Esophagus muscularis mucosa (tissue), 4 donors: Measurements from ENCODE around the gene MEIS2. TPM values are rescaled to one million over a fixed set of nuclear protein-coding genes. Genes with fewer than 3 reads are reported as not detected.

Experiments used
- DNase-seq: peaks from one replicate; pipeline ENCODE4 v3.0.0-alpha.2; 2017; ENCODE audit errors: extremely low spot score
- H3K27ac ChIP-seq, 4 donors: fragments of 200-600 bp; sonication (generic); replicated peaks in 1 of 4; 1 replicate in 3 of 4; 2 replicates in 1 of 4; pipeline ENCODE4 v1.5.1; 2016 to 2019; ENCODE audit warnings: mild to moderate bottlenecking in 1 of 4
- H3K27me3 ChIP-seq, 4 donors: fragments of 200-600 bp; sonication (generic); one replicate each; pipeline versions ENCODE4 v1.5.1 to v1.6.0; 2016 to 2019
- H3K36me3 ChIP-seq, 4 donors: fragments of 200-600 bp; sonication (generic); one replicate each; pipeline ENCODE4 v1.5.1; 2016 to 2019
- H3K4me1 ChIP-seq, 4 donors: fragments of 200-600 bp; sonication (generic); one replicate each; pipeline ENCODE4 v1.5.1; 2016 to 2019
- H3K4me3 ChIP-seq, 4 donors: fragments of 200-600 bp; sonication (generic); 1 replicate in 2 of 4; 2 replicates in 2 of 4; pipeline ENCODE4 v1.5.1; 2016 to 2019; ENCODE audit warnings: mild to moderate bottlenecking in 4 of 4, moderate library complexity in 1 of 4
- H3K9me3 ChIP-seq, 4 donors: fragments of 200-600 bp; sonication (generic); 1 replicate in 3 of 4; 2 replicates in 1 of 4; pipeline ENCODE4 v1.5.1; 2016 to 2019
- EP300 ChIP-seq: sonication (generic); formaldehyde crosslinking; IDR thresholded peaks from one replicate; pipeline ENCODE4 v1.6.1; 2017; ENCODE audit warnings: antibody characterized with exemption
- POLR2A ChIP-seq: fragments of 450-650 bp; IDR thresholded peaks from one replicate; pipeline ENCODE4 v1.6.1; 2017; ENCODE audit warnings: antibody characterized with exemption, moderate library complexity, mild to moderate bottlenecking, low read depth
- POLR2AphosphoS5 ChIP-seq, 2 donors: sonication (generic); formaldehyde crosslinking; IDR thresholded peaks; one replicate each; pipeline ENCODE4 v1.6.1; 2017; ENCODE audit warnings: antibody characterized with exemption in 2 of 2
- WGBS: methylation state at CpG from one replicate; pipeline ENCODE4 v1.1.5; 2018; 5-methylcytosine and 5-hydroxymethylcytosine counted together
- intact Hi-C: fragments of 100-400 bp; cut with DNase I; formaldehyde crosslinking; loops from one replicate; pipeline ENCODE4 v1.15.1; 2023
- total RNA-seq, 4 donors: library from RNA; depleted of rRNA; stranded (reverse); fragments of >200 nt; gene quantifications; one replicate each; pipeline versions ENCODE4 v1.1.0 to v1.2.1, GENCODE V29; 2016
- TF ChIP-seq, protein P1 (sequence below), 3 experiments: fragments of 200-600 bp in 2 of 3; fragments of 450-650 bp in 1 of 3; sonication (generic) in 2 of 3; IDR thresholded peaks; one replicate each; pipeline ENCODE4 v1.5.1; 2017 to 2019; ENCODE audit warnings: antibody characterized with exemption in 3 of 3, mild to moderate bottlenecking in 2 of 3, moderate library complexity in 1 of 3

The MEIS2 gene
- total RNA-seq, 4 donors from 2014 or later: 53.8 to 106 (median 63.3) TPM

DNA sequence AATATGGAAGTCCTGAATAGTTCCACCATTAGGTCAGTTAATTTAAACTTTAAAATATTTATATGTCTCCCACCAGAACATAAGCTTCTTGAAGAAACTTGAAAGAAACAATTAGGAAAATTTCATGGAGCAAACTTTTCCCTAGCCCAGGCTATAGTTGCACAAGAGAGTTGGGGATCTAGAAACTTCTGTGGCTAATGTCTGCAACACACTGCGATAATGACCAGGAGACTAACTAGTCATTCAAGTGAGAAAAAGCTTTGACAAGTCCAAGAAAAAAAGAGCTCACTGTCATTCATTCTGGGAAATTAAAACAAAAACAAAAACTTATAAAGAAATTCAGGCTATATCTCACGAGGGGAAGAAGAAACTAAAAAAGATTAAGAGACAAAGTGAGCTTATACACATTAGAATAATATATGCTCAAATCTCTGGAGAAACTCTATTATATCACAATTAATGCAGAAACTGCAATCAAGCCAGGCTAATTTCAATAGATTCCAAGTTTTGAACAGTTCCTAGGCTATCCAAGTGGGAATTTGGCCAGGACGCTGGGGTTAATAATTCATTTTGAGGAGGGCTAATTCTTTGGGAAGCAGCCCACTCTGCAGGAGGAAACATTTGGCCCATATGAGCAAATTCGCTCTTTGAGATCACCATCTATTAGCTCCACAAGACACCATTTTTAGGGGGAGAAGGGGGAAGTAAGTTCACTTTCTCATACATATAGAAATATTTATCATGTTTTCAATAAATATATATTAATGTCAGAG, 134.6 kb downstream of the MEIS2 start:
- intact Hi-C loops: no loop called here
- Histone ChIP-seq H3K4me3 (no peak overlapping the region), H3K27ac (no peak overlapping the region), H3K36me3 (peaks cover 0 to 3% (median 0%) of the 10 kb centered on the region in 4 donors), H3K4me1 (peaks cover 7 to 46% (median 37%) of the 10 kb centered on the region in 4 donors), H3K9me3 (no peaks in the 10 kb centered on the region), H3K27me3 (no peaks in the 10 kb centered on the region)
- 72% methylated on average over 4 of the region's 4 CpGs for WGBS
- no peak for DNase-seq
- TF ChIP-seq POLR2AphosphoS5 (IDR thresholded peaks at IDR 0.05) (no peak), POLR2A (no peak), EP300 (no peak)
- TF ChIP-seq, protein P1, sequence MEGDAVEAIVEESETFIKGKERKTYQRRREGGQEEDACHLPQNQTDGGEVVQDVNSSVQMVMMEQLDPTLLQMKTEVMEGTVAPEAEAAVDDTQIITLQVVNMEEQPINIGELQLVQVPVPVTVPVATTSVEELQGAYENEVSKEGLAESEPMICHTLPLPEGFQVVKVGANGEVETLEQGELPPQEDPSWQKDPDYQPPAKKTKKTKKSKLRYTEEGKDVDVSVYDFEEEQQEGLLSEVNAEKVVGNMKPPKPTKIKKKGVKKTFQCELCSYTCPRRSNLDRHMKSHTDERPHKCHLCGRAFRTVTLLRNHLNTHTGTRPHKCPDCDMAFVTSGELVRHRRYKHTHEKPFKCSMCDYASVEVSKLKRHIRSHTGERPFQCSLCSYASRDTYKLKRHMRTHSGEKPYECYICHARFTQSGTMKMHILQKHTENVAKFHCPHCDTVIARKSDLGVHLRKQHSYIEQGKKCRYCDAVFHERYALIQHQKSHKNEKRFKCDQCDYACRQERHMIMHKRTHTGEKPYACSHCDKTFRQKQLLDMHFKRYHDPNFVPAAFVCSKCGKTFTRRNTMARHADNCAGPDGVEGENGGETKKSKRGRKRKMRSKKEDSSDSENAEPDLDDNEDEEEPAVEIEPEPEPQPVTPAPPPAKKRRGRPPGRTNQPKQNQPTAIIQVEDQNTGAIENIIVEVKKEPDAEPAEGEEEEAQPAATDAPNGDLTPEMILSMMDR (IDR thresholded peaks at IDR 0.05): no peak

DNA sequence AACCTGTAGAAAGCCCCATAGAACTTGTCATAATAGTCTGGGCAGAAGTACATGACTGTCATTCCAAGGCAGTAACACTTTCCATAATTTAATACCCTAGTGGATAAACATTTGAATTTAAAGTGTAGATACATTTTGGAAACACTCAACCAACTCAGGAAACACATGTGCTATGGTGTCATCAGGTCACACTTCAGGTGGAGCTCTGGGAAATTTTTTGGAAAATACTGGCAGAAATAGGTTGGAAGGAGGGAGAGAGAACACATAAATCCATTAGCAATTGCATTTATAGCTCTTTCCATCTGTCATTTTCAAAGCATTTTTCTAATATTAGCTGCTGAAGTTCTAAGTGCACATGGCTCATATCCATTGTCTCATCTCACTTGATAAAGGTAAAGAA, 135.7 kb downstream of the MEIS2 start:
- H3K9me3 ChIP-seq: no peaks in the 10 kb centered on the region
- intact Hi-C loops: no loop called here
- TF ChIP-seq, protein P1 (IDR thresholded peaks at IDR 0.05): no peak
- TF ChIP-seq POLR2A (no peak), POLR2AphosphoS5 (IDR thresholded peaks at IDR 0.05) (no peak), EP300 (no peak)
- peaks cover 0 to 3% (median 0%) of the 10 kb centered on the region in 4 donors for H3K36me3 ChIP-seq
- peaks cover 18 to 55% (median 45%) of the 10 kb centered on the region in 4 donors for H3K4me1 ChIP-seq
- H3K27ac ChIP-seq: no peak overlapping the region
- no peaks in the 10 kb centered on the region for H3K27me3 ChIP-seq
- no peak for DNase-seq
- H3K4me3 ChIP-seq: no peak overlapping the region

DNA sequence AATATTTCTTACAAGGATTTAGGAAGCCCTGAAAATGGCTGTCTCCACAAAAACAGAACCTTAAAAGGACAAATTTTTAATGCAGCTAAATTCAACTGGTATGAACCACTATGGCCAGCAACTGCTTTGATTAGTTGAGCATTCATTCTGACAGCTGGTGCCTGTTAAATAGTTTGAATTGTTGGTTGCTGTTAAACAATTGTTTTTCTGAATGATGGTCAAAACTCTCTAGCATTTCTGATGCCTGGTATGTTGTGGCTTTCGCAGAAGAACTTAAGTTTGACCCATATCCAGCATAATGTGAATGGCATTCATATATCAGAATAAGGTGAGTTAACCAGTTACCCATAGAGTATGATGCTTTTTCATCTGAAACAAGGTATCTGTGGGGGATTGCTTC, 138.4 kb downstream of the MEIS2 start:
- DNase-seq: no peak
- Histone ChIP-seq H3K36me3 (no peaks in the 10 kb centered on the region), H3K9me3 (no peaks in the 10 kb centered on the region), H3K27me3 (no peaks in the 10 kb centered on the region), H3K4me1 (peaks cover 24 to 66% (median 62%) of the 10 kb centered on the region in 4 donors), H3K27ac (no peak overlapping the region), H3K4me3 (no peak overlapping the region)
- no peak for TF ChIP-seq POLR2A
- intact Hi-C loops: no loop called here
- 89% methylated on average over 1 of the region's 1 CpG for WGBS

DNA sequence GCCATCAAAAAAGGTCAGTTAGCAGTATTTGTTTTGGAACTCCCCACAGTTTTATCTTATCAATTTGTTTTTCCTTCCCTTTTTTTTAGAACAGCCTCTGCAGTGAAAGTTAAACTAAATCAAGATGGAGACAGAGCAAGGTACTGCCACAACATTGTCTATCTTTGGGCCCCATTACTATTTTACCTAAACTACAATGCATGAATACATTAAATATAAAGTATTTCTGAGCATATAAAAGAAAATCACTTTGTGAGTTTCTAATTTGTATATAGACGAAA, 139.5 kb downstream of the MEIS2 start:
- Histone ChIP-seq H3K4me1 (peaks cover 22 to 55% (median 51%) of the 10 kb centered on the region in 4 donors), H3K9me3 (no peaks in the 10 kb centered on the region), H3K36me3 (no peaks in the 10 kb centered on the region), H3K27me3 (no peaks in the 10 kb centered on the region), H3K27ac (no peak overlapping the region), H3K4me3 (no peak overlapping the region)
- WGBS: 96% methylated on average over 1 of the region's 1 CpG
- intact Hi-C loops: no loop called here
- TF ChIP-seq, protein P1 (IDR thresholded peaks at IDR 0.05): no peak
- no peak for TF ChIP-seq EP300
- no peak for TF ChIP-seq POLR2AphosphoS5 (IDR thresholded peaks at IDR 0.05)
- no peak for TF ChIP-seq POLR2A
- DNase-seq: no peak

DNA sequence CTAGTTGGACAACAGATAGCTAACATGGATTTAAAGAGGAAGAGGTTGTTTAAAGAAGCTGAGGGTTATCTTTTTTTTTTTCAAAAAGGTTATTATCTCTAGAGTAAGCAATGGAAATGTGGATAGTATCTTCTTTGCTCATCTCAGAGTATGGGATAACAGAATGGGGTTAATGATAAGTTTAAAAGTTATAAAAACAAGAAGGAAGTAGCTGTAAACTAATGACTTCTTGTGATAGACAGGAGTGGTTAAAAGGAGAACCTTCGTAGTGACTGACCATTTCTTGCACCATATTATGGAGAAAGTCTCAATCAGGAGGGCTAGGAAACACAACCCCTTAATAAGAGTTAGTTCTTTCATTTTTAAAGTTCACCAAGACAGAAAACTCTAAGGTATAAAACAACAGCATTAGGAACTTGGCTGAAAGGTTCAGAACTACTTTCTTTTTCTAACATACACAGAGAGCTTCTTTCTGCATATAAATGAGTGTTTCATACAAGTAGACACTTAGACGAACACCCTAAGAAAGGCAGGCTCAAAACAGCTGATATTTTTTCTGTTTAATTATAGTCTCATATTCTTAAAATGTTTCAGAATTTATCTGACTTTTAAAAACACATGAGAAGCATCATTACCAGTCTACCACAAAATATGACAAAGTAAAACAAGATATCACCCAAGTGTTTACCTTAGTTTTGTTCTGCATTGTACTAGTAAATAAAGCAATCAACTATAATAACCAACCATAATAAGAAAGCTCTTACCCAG, 140.0 kb downstream of the MEIS2 start:
- H3K36me3 ChIP-seq: no peaks in the 10 kb centered on the region
- WGBS: 30% methylated on average over 2 of the region's 2 CpGs
- TF ChIP-seq POLR2AphosphoS5 (IDR thresholded peaks at IDR 0.05): no peak
- TF ChIP-seq POLR2A: no peak
- TF ChIP-seq, protein P1 (IDR thresholded peaks at IDR 0.05): no peak
- no peak for TF ChIP-seq EP300
- DNase-seq: no peak
- H3K27ac ChIP-seq: peak overlapping the region in 1 of 4 donors; percentile 0
- intact Hi-C loops: no loop called here
- no peaks in the 10 kb centered on the region for H3K27me3 ChIP-seq
- no peak overlapping the region for H3K4me3 ChIP-seq
- peaks cover 21 to 50% (median 49%) of the 10 kb centered on the region in 4 donors for H3K4me1 ChIP-seq
- H3K9me3 ChIP-seq: no peaks in the 10 kb centered on the region
